ENCODE results near the gene TARS2. TPM values are rescaled to one million over a fixed set of nuclear protein-coding genes. Genes with fewer than 3 reads are reported as not detected.

The TARS2 gene
- total RNA-seq, 4 donors from 2014 or later = 9.7 to 25.1 (median 16.5) TPM

DNA sequence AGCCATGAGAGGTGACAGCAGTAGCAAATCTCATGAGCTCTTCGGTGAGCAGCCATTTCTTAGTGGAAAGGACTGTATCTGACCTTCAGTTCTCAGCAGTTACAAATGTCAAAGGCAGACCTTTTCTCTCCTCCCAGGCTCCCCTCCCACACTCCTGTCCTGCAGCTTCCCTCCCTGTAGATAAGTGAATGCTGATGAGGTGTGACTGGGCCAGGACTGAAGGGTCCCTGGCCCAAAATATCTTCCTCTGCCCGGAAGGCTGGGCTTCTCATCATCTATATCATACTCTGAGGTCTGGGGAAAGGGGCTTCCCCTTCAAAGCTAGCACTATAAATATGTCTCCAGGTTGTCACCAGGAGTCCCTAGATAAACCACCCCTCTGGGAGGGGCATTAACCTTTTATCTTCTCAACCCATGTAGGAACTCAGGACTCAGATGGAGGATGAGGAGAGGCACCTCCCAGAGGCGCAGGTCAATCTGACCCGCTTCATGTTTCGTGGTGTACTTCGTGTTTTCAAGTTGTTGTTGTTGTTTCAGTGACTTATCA, 58.3 kb downstream of the TARS2 start:
- 87 to 92% methylated on average over 6 of the region's 6 CpGs for WGBS, 2 donors
- intact Hi-C loops (cut with DNase I; ENCODE audit: low total_unique reads) = no loop called here
- DNase-seq (ENCODE audit: low spot score in 2 of 2) = no peak

GRCh38 chr1:150546294-150546937, 59.2 kb downstream of the TARS2 start:
- intact Hi-C loops (cut with DNase I; ENCODE audit: low total_unique reads) = no loop called here
- DNase-seq (ENCODE audit: low spot score in 2 of 2) = no peak
- no peak overlapping the region for H3K4me3 ChIP-seq (ENCODE audit: low read depth, poor library complexity, severe bottlenecking)
- no peak for TF ChIP-seq POLR2A (IDR thresholded peaks at IDR 0.05)
- TF ChIP-seq, protein P1, sequence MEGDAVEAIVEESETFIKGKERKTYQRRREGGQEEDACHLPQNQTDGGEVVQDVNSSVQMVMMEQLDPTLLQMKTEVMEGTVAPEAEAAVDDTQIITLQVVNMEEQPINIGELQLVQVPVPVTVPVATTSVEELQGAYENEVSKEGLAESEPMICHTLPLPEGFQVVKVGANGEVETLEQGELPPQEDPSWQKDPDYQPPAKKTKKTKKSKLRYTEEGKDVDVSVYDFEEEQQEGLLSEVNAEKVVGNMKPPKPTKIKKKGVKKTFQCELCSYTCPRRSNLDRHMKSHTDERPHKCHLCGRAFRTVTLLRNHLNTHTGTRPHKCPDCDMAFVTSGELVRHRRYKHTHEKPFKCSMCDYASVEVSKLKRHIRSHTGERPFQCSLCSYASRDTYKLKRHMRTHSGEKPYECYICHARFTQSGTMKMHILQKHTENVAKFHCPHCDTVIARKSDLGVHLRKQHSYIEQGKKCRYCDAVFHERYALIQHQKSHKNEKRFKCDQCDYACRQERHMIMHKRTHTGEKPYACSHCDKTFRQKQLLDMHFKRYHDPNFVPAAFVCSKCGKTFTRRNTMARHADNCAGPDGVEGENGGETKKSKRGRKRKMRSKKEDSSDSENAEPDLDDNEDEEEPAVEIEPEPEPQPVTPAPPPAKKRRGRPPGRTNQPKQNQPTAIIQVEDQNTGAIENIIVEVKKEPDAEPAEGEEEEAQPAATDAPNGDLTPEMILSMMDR (IDR thresholded peaks at IDR 0.05) = no peak
- 70 to 80% methylated on average over 16 of the region's 16 CpGs for WGBS, 2 donors

More for the DNA sequence above, 58.3 kb downstream of the TARS2 start:
- TF ChIP-seq, protein P1 (IDR thresholded peaks at IDR 0.05) = no peak
- TF ChIP-seq POLR2A (IDR thresholded peaks at IDR 0.05) = no peak
- H3K4me3 ChIP-seq (ENCODE audit: low read depth, poor library complexity, severe bottlenecking) = no peak overlapping the region

GRCh38 chr1:150548324-150548631, 61.1 kb downstream of the TARS2 start:
- TF ChIP-seq, protein P1 (IDR thresholded peaks at IDR 0.05) = no peak
- no peak for TF ChIP-seq POLR2A (IDR thresholded peaks at IDR 0.05)
- no peak for DNase-seq (ENCODE audit: low spot score in 2 of 2)
- WGBS, 2 donors = 58 to 60% methylated on average over 4 of the region's 4 CpGs
- H3K4me3 ChIP-seq (ENCODE audit: low read depth, poor library complexity, severe bottlenecking) = no peak overlapping the region
- intact Hi-C loops (cut with DNase I; ENCODE audit: low total_unique reads) = no loop called here

DNA sequence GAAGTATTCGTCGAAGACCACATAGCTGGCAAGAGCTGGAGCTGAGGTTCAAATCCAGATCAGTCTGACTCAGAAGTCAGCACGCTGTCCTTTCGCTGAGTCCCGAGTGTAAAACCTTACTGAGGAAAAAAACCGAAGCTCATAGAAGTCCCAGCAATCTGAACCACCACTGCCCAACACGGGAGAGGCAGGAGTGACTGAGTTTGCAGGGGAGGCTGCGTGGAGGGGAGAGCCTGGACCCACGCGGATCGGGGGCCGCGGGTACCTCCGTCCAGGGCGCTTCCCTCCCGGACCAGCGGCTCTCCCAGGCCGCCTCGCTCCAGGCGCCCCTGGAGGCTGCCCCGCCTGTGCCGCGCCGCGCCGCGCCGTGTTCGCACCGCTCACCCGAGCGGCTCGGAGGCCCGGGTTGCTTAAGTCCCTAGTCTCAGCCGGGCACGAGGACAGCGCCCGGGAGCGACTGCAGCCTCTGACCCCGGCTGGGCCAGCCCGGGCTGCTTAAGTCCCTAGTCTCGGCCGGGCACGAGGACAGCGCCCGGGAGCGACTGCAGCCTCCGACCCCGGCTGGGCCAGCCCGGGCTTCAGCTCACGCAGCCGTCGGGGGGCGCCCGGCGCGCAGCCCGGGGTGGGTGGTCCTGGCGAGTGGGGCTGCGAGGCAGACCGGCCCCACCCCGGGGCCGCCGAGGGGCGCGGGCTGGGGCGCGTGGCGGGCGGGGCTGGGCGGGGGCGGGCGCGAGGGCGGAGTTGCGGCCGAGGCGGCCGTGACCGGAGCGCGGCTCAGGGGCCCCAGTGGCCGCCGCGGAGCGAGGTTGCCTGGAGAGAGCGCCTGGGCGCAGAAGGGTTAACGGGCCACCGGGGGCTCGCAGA, 61.6 kb downstream of the TARS2 start, which contains the start of gene ADAMTSL4:
Gene ADAMTSL4, plus strand, starts transcription at position 777 of the 864 bp plus-strand sequence. CDS start 2,881 bp downstream, outside the sequence.
- peak within 1 kb of the TSS; percentile 42 for H3K4me3 ChIP-seq (ENCODE audit: low read depth, poor library complexity, severe bottlenecking)
- TF ChIP-seq, protein P1 (IDR thresholded peaks at IDR 0.05) = no peak
- no peak for TF ChIP-seq POLR2A (IDR thresholded peaks at IDR 0.05)
- WGBS, 2 donors = 0 to 1% methylated on average over 8 to 28 of the region's 91 CpGs
- intact Hi-C loops (cut with DNase I; ENCODE audit: low total_unique reads) = no loop called here
- DNase-seq (ENCODE audit: low spot score in 2 of 2) = no peak

- TF ChIP-seq, protein P1 (IDR thresholded peaks at IDR 0.05) = no peak
- no peak for TF ChIP-seq POLR2A (IDR thresholded peaks at IDR 0.05)
- peak overlapping the region; percentile 36 for H3K4me3 ChIP-seq (ENCODE audit: low read depth, poor library complexity, severe bottlenecking)
- 22 to 23% methylated on average over 18 of the region's 43 CpGs for WGBS, 2 donors
- intact Hi-C loops (cut with DNase I; ENCODE audit: low total_unique reads) = loop anchor here (10.0 kb wide), 1 partner anchor 445 kb away; no protein-coding TSS in a partner anchor
- peak in 1 of 2 donors; percentile 94 for DNase-seq (ENCODE audit: low spot score in 2 of 2)
These were observed 62.4 kb downstream of the TARS2 start for GRCh38 chr1:150549496-150550221.
